Activated CD8-positive, alpha-beta T cell treated with anti-CD3 and anti-CD28 coated beads, Interleukin-2, amount 10 ng/mL, durations not matched to agents 7 days and 5 days (primary cell): ENCODE measurements around the gene PLEKHH2. TPM values are rescaled to one million over a fixed set of nuclear protein-coding genes. Genes with fewer than 3 reads are reported as not detected.
"Not testable (repeated sequence)": the region's sequence is repeated elsewhere in the genome, so short reads cannot be mapped to it uniquely, and the experiment has no call there.

Experiments
- ATAC-seq: fragments of 150-1000 bp; cut with Tn5 transposase; one replicate; pipeline ENCODE4 v1.10.0; 2021; ENCODE audit warnings: moderate library complexity
- CTCF ChIA-PET: fragments of 350-600 bp; sonication (Branson Sonifier 250); formaldehyde crosslinking; loops from one replicate; lab custom pipeline; 2021; ENCODE audit warnings: antibody characterized with exemption; lab: Charles Lee
- POLR2A ChIA-PET: fragments of 350-600 bp; sonication (Branson Sonifier 250); formaldehyde crosslinking; loops from one replicate; lab custom pipeline; 2021; ENCODE audit warnings: antibody characterized with exemption; lab: Charles Lee
- DNase-seq: peaks from one replicate; pipeline ENCODE4 v3.0.0-alpha.2; 2020
- H3K27ac Mint-ChIP-seq: one replicate; pipeline ENCODE4 v1.8.0; 2021; ENCODE audit warnings: mild to moderate bottlenecking, mixed read lengths
- H3K27me3 Mint-ChIP-seq: one replicate; pipeline ENCODE4 v1.8.0; 2021; ENCODE audit warnings: low read depth, mixed read lengths
- H3K36me3 Mint-ChIP-seq: one replicate; pipeline ENCODE4 v1.8.0; 2021; ENCODE audit warnings: low read depth, mixed read lengths
- H3K4me1 Mint-ChIP-seq: one replicate; pipeline ENCODE4 v1.8.0; 2021; ENCODE audit warnings: low read depth, mixed read lengths
- H3K4me3 Mint-ChIP-seq: one replicate; pipeline ENCODE4 v1.8.0; 2021; ENCODE audit warnings: mild to moderate bottlenecking, mixed read lengths
- H3K9me3 Mint-ChIP-seq: one replicate; pipeline ENCODE4 v1.8.0; 2022; ENCODE audit warnings: mixed read lengths; ENCODE audit not compliant: insufficient read depth
- total RNA-seq, 2 experiments: library from RNA; stranded (reverse); gene quantifications; one replicate each; pipeline ENCODE4 v1.2.3, GENCODE V29; 2021

Gene PLEKHH2
- total RNA-seq, 2 experiments from 2014 or later, result 0.32 to 0.57 TPM

GRCh38 chr2:43724728-43725526 is 87.9 kb downstream of the PLEKHH2 start:
- ATAC-seq (no peak), DNase-seq (no peak)
- peaks cover 22% of the 10 kb centered on the region for H3K27me3 Mint-ChIP-seq
- H3K4me1 Mint-ChIP-seq, result no peaks in the 10 kb centered on the region
- ChIA-PET POLR2A (no interaction called here), CTCF (no interaction called here)
- H3K4me3 Mint-ChIP-seq, result no peak overlapping the region
- no peak overlapping the region for H3K27ac Mint-ChIP-seq
- H3K36me3 Mint-ChIP-seq, result no peaks in the 10 kb centered on the region
- H3K9me3 Mint-ChIP-seq, result no peaks in the 10 kb centered on the region

- Mint-ChIP-seq H3K4me3 (no peak overlapping the region), H3K9me3 (no peaks in the 10 kb centered on the region), H3K27me3 (peaks cover 22% of the 10 kb centered on the region), H3K27ac (no peak overlapping the region), H3K4me1 (no peaks in the 10 kb centered on the region), H3K36me3 (no peaks in the 10 kb centered on the region)
- ChIA-PET POLR2A (no interaction called here), CTCF (no interaction called here)
- DNase-seq, result no peak
- ATAC-seq, result no peak
Measured at GRCh38 chr2:43725711-43726246, 88.7 kb downstream of the PLEKHH2 start.

DNA sequence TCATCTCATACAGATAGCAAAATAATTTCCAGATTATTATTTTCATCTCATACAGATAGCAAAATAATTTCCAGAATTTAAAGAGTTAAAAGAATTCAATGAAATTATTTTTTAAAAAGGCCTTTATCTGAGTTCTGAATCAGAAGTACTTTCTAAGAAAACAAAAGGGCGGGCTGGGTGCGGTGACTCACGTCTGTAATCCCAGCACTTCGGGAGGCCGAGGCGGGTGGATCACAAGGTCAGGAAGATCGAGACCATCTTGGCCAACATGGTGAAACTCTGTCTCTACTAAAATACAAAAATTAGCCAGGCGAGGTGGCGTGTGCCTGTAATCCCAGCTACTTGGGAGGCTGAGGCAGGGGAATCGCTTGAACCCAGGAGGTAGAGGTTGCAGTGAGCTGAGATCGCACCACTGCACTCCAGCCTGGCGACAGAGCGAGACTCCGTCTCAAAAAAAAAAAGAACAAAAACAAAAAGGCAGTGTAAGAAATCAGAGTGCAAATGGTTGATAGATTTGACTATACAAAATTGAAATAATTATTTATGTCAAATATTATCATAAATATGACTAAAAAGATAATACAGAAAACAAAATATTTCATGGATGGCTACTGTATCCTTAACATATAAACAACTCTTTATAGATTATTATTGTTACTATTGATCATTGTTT is 90.0 kb downstream of the PLEKHH2 start:
- CTCF ChIA-PET, H3K4me1 Mint-ChIP-seq, H3K36me3 Mint-ChIP-seq, DNase-seq, POLR2A ChIA-PET, H3K27ac Mint-ChIP-seq, ATAC-seq, H3K4me3 Mint-ChIP-seq, H3K9me3 Mint-ChIP-seq: not testable (repeated sequence)
- peaks cover 22% of the 10 kb centered on the region for H3K27me3 Mint-ChIP-seq

DNA sequence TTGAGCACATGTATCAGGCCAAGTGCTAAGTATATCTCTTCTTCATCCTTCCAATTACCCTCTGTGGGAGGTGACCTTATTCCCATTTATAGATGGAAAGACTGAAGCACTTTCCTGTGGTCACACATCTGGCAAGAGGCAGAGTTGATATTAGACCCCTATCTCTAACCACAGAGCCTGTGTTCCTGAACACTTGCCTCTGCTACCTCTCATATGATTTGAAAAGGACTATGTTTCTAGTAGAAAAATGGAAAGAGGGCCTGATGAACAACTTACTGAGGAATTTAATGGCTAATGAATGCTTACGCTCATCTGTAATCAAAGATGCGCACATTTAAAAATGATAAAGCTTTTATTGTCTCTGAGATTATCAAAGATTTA is 90.6 kb downstream of the PLEKHH2 start:
- Mint-ChIP-seq H3K36me3 (no peaks in the 10 kb centered on the region), H3K9me3 (no peaks in the 10 kb centered on the region), H3K4me1 (no peaks in the 10 kb centered on the region), H3K4me3 (no peak overlapping the region), H3K27ac (no peak overlapping the region), H3K27me3 (peaks cover 26% of the 10 kb centered on the region)
- POLR2A ChIA-PET, result no interaction called here
- DNase-seq (no peak), ATAC-seq (no peak)
- CTCF ChIA-PET, result no interaction called here

GRCh38 chr2:43729491-43730174 is 92.6 kb downstream of the PLEKHH2 start:
- H3K27me3 Mint-ChIP-seq, result peaks cover 16% of the 10 kb centered on the region
- H3K4me1 Mint-ChIP-seq, result no peaks in the 10 kb centered on the region
- ChIA-PET CTCF (no interaction called here), POLR2A (no interaction called here)
- no peak overlapping the region for H3K27ac Mint-ChIP-seq
- H3K4me3 Mint-ChIP-seq, result no peak overlapping the region
- no peak for DNase-seq
- no peaks in the 10 kb centered on the region for H3K36me3 Mint-ChIP-seq
- no peaks in the 10 kb centered on the region for H3K9me3 Mint-ChIP-seq
- ATAC-seq, result no peak

- ATAC-seq, result no peak
- CTCF ChIA-PET, result no interaction called here
Measured at GRCh38 chr2:43731211-43731610, 94.2 kb downstream of the PLEKHH2 start.

GRCh38 chr2:43736637-43737036 is 99.6 kb downstream of the PLEKHH2 start:
- Mint-ChIP-seq H3K27me3 (peaks cover 25% of the 10 kb centered on the region), H3K9me3 (no peaks in the 10 kb centered on the region), H3K4me1 (no peaks in the 10 kb centered on the region), H3K4me3 (no peak overlapping the region), H3K27ac (no peak overlapping the region), H3K36me3 (no peaks in the 10 kb centered on the region)
- POLR2A ChIA-PET, result no interaction called here
- no peak for ATAC-seq
- no peak for DNase-seq
- CTCF ChIA-PET, result no interaction called here

More at GRCh38 chr2:43731211-43731610, 94.2 kb downstream of the PLEKHH2 start:
- Mint-ChIP-seq H3K27me3 (peaks cover 8% of the 10 kb centered on the region), H3K36me3 (no peaks in the 10 kb centered on the region), H3K4me3 (no peak overlapping the region), H3K4me1 (no peaks in the 10 kb centered on the region), H3K9me3 (no peaks in the 10 kb centered on the region), H3K27ac (no peak overlapping the region)
- POLR2A ChIA-PET, result no interaction called here
- DNase-seq, result no peak

DNA sequence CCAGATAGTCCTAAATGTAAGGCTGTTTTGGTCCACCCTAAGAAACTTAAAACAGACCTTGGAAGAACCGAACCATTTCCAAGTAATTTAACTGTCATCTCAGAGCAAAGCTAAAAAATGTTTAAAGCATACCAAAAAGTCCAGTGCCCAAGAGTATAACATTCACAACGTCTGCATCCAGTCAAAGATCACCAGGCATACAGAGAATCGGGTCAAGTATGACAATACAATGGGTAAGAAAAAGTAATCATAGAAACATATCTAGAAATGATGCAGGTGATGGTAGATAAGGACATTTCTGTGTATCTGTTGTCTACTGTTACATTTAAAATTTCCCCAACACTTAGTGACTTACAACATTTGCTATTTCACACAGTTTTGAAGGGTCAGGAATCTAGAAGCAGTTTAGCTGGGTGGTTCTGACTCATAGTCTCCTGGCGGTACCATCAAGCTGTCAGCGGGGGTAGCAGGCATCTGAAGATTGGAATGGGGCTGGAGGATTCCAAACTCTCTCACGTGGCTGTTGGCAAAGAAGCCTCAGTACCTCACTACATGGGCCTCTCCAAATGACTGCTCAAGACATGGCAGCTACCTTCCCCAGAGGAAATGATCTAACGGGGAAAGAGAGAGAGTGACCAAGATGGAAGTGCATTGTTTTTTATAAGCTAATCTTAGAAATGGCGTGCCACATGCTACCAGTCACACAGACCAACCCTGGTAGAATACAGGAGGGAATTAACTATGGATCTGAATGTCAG is 100.2 kb downstream of the PLEKHH2 start:
- ChIA-PET CTCF (no interaction called here), POLR2A (no interaction called here)
- no peak for ATAC-seq
- Mint-ChIP-seq H3K4me1 (no peaks in the 10 kb centered on the region), H3K9me3 (no peaks in the 10 kb centered on the region), H3K36me3 (no peaks in the 10 kb centered on the region), H3K4me3 (no peak overlapping the region), H3K27me3 (peaks cover 25% of the 10 kb centered on the region), H3K27ac (no peak overlapping the region)
- no peak for DNase-seq

DNA sequence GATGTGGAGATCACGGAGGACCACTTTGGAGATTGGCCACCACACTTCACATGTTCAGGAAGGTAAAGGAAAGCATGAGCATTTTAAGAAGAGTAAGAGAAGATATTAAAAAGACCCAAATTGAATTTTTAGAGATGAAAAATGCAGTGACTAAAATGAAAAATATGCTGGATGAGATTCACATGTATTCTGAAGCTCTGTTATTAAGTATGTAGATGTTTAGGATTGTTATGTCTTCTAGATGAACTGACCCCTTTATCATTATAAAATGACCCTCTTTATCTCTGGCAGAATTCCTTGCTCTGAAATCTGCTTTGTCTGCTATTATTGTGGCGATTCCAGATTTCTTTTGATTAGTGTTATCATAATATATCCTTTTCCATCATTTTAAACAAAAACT is 100.8 kb downstream of the PLEKHH2 start:
- CTCF ChIA-PET, result no interaction called here
- Mint-ChIP-seq H3K4me1 (no peaks in the 10 kb centered on the region), H3K36me3 (no peaks in the 10 kb centered on the region), H3K9me3 (no peaks in the 10 kb centered on the region), H3K4me3 (no peak overlapping the region), H3K27ac (no peak overlapping the region), H3K27me3 (peaks cover 19% of the 10 kb centered on the region)
- ATAC-seq, result no peak
- DNase-seq, result no peak
- POLR2A ChIA-PET, result no interaction called here

DNA sequence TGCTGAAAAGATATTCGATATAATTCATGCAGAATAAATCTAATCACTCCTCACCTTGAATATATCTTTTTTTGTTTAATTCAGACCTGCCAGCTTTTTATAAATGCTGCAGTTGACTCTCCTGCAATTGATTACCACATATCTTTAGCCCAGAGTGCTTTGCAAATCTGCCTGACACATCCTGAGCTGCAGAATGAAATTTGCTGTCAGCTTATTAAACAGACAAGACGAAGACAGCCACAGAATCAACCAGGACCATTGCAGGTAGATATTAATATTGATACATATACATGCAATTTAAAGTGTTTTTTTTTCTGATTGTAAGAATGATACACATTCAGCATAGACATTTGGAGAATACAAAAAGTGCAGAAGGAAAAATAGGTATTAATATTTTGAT is 101.2 kb downstream of the PLEKHH2 start:
- Mint-ChIP-seq H3K27me3 (peaks cover 19% of the 10 kb centered on the region), H3K27ac (no peak overlapping the region), H3K36me3 (no peaks in the 10 kb centered on the region), H3K4me3 (no peak overlapping the region), H3K9me3 (no peaks in the 10 kb centered on the region), H3K4me1 (no peaks in the 10 kb centered on the region)
- ChIA-PET POLR2A (no interaction called here), CTCF (no interaction called here)
- ATAC-seq (no peak), DNase-seq (no peak)

- CTCF ChIA-PET, result no interaction called here
- Mint-ChIP-seq H3K4me3 (no peak overlapping the region), H3K36me3 (no peaks in the 10 kb centered on the region)
Measured at GRCh38 chr2:43743706-43744105, 106.6 kb downstream of the PLEKHH2 start.

More at GRCh38 chr2:43743706-43744105, 106.6 kb downstream of the PLEKHH2 start:
- Mint-ChIP-seq H3K9me3 (no peaks in the 10 kb centered on the region), H3K4me1 (no peaks in the 10 kb centered on the region), H3K27ac (no peak overlapping the region), H3K27me3 (peaks cover 3% of the 10 kb centered on the region)
- no peak for DNase-seq
- POLR2A ChIA-PET, result no interaction called here
- no peak for ATAC-seq
